ENCODE data around the gene SULT2A1.

DNA sequence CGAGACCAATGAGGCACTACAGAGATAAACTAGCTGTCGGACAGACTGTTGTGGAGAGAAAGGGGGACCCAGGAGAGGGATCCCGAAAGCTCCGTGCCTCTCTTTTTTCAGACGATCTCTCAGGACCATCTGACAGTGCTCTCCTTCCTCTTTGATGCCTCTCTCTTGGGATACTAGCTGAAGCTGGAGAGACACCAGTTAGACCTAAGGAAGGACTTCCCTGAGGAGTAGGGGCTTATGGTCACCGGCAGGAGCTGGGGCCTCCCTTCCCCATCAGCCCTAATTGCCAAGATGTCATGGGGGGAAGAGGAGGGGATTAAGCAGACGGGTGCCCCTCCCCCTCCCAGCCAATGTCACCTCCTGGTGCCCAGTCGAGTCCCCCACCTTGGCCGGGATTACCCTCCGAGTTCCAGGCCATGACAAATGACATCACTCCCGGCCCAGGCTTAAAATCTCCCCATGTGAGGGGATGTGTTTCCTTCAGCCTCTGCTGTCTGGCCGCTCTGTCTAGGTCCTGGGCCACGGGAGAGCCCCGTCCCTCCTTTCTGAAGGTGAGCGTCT, 64.6 kb downstream of the SULT2A1 start, which contains the start of gene CRX:
- TF ChIP-seq, protein P1, sequence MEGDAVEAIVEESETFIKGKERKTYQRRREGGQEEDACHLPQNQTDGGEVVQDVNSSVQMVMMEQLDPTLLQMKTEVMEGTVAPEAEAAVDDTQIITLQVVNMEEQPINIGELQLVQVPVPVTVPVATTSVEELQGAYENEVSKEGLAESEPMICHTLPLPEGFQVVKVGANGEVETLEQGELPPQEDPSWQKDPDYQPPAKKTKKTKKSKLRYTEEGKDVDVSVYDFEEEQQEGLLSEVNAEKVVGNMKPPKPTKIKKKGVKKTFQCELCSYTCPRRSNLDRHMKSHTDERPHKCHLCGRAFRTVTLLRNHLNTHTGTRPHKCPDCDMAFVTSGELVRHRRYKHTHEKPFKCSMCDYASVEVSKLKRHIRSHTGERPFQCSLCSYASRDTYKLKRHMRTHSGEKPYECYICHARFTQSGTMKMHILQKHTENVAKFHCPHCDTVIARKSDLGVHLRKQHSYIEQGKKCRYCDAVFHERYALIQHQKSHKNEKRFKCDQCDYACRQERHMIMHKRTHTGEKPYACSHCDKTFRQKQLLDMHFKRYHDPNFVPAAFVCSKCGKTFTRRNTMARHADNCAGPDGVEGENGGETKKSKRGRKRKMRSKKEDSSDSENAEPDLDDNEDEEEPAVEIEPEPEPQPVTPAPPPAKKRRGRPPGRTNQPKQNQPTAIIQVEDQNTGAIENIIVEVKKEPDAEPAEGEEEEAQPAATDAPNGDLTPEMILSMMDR (conservative IDR thresholded peaks at IDR 0.05; ENCODE audit: low read length): no peak
- no peak for TF ChIP-seq EZH2phosphoT487 (IDR thresholded peaks at IDR 0.05; ENCODE audit: borderline replicate concordance, low read depth, low read length)
